A172 (cell line): ENCODE data around the gene PSMD8. TPM values are rescaled to one million over a fixed set of nuclear protein-coding genes. Genes with fewer than 3 reads are reported as not detected.
A peak's percentile ranks its signal among the peaks of the same experiment; 100 is the strongest.
"Not testable (repeated sequence)": the region's sequence is repeated elsewhere in the genome, so short reads cannot be mapped to it uniquely, and the experiment has no call there.

Experiments used
- DNase-seq: peaks from one replicate; pipeline ENCODE4 v3.0.0-alpha.2; 2015; ENCODE audit warnings: low spot score
- total RNA-seq: library from RNA; depleted of rRNA; stranded (reverse); fragments of >200 nt; shearing (Covaris generic); gene quantifications from 2 replicates; pipeline ENCODE4 v1.2.3, GENCODE V29; 2014

The PSMD8 gene
- total RNA-seq, 1 experiment from 2014 or later: 579 TPM

DNA sequence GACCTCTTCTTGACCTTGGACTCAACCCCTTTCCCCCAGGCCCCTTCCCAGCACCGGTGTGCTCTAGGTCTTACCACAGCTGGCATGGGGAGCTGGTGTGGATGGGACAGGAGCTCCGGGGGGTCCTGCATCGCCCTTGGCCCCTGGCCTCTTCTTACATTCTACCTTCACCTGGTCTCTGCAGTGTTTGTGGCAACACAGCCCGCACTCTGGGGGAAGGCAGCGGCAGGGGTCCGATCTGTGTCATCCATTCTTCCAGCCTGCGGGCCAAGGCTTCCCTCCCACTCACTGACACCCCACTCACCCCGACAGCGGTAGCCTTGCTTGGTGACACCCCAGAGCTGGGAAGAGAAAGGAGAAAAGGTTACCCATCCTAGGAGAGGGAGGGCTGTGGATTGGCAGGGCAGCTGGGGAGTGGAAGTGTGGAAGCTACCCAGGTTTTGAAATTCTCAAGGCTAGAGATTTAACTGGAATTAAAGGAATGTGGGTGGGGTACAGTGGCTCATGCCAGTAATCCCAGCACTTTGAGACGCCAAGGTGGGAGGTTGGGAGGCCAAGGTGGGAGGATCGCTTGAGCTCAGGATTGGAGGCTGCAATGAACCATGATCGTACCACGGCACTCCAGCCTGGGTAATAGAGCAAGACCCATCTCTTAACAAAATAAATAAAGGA is 36.8 kb downstream of the PSMD8 start:
- DNase-seq: peak; percentile 21

DNA sequence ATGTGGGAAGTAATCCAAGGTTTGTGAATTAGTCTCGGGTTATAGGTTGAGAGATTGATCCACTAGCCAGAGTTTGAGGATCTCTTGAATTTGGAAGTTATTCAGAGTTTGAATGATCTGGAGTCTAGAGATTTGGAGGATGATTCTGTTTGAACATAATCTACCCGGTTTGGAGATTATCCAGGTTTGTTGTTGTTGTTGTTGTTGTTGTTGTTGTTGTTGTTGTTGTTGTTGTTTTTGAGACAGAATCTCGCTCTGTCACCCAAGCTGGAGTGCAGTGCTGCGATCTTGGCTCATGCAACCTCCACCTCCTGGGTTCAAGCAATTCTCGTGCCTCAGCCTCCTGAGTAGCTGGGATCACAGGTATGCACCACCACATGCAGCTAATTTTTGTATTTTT is 37.5 kb downstream of the PSMD8 start:
- DNase-seq: not testable (repeated sequence)

DNA sequence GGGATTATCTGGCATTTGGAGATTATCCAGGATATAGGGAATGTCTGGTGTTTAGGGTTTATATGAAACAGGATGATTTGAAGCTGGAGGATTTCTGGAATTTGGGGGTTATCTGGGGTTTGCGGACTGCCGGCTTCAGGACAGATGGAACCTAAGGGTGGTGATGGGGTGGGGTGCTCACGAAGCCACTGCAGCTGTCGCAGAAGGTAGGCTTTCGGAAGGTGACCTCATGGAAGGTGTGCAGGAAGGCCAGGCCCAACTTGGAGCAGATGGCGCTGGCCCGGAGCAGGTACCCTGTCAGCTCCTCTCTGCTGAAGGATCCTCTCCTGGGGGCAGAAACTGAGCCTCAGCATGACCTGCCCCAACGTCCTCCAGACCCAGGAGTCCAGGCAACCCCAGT is 38.1 kb downstream of the PSMD8 start:
- no peak for DNase-seq

DNA sequence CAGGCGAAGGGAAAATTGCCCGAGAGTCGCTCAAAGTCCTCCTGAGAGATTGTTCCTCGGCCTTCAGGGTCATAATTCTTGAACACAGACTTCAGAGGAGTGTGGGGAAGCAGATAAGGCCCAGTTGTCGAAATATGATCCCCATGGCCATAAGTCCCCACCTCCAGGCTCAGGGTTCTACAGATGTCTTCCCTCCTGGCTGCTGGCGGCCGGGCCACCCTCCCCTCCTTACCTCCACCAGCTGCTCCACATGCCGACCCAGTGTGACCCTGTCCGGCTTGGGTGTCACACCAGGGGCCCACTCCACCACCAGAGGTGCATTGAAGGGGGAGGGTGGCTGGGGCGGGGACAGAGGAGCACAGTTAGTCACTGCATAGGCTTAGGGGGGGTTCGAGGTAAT is 38.6 kb downstream of the PSMD8 start:
- DNase-seq: no peak

DNA sequence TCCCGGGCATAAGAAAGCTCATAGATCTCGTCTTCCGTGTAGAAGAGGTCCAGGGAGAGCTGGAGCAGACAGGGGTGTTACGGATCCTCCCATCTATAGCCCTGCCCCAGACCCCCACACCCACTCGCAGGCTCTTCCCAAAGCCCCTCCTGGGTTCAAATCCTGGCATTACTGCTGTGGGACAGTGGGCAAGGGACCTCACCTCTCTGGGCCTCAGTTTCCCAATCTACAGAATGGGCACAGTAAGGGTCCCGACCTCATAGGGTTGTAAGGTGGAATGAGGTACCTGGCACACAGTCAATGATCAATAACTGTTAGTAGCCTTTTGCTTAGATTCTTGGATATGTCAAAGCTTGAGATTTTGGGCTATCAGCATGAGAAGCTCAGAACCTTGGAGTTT is 39.0 kb downstream of the PSMD8 start:
- DNase-seq: no peak

DNA sequence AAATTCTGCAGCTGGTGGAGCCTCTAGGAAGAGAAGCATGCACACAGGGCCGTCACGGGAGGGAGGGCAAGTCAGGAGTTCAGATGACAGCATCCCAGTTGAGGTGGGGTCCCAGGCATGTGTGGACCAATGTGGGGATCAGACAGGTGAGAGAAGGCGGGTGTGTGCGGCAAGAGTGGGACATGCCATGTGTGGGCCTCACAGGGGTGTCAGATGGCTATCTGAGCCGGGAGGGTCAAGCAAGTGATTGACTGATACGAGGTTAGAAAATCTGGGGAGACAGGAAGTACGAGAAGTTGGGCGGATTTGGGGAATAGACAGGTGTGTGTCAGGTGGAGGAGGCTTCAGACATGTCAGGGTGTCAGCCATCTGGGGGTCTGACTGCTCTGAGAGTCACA is 42.8 kb downstream of the PSMD8 start:
- DNase-seq: no peak

DNA sequence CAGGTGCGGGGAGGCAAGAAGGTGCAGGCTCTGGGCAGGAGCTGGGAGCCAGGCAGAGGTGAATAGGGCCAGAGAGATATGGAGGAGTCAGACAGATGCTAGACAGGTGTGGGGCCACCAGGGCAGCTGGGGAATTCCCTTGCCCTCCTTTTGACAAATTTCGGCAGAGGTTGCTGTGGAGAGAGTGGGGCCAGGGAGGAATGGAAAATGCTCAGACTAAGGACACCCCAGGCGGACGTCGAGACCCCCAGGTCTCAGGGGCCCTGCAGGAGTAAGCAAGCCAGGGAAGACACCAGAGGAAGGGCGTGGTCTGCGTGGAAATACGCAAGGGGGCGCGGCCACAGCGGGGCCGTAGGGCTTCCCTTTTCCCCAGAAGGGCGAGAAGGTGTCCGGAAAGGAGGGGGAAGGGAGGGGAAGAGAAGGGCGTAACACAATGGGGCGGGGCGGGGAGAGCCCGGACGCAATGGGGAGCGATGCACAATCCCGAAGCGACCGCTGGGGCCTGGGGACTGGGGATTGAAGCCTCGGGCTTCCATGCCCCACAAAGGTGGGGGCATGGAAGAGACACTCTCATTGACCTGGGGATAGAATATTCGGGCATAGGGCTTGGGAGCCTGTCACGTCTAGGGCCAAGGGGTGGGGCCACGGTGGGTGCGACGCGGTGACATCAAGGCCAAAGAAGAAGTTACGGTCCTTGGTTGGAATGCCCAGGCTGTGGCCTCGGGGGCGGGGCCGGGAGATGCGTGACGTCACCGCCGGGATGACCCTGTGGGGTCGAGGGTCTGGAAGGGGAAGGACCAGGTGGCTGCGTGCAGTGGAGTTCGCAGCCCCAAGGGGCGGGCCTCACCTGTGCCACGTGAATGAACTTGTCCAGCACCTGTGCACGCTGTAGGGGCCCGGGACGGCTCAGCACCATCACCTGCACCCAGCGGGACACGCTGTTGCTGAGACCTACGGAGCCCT is 43.5 kb downstream of the PSMD8 start:
- DNase-seq: no peak

DNA sequence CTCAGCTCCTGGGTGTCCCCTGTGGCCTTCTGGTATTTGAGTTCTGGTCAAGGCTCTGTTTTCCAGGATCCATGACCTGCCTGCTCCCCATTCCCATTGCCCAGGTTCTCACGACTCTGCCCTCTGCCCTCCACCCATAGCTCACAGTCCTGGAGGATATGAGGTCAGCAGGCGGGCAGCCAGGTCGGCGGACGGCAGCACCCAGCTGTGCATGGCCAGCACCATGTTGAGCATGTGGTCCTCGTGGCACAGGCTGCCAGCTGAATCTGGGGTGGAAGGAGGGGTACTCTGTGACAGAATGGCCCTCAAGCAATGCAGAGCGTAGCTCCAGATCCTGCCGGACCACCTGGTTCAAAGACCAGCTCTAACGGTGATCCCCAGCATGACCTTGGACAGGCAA is 46.6 kb downstream of the PSMD8 start:
- no peak for DNase-seq

DNA sequence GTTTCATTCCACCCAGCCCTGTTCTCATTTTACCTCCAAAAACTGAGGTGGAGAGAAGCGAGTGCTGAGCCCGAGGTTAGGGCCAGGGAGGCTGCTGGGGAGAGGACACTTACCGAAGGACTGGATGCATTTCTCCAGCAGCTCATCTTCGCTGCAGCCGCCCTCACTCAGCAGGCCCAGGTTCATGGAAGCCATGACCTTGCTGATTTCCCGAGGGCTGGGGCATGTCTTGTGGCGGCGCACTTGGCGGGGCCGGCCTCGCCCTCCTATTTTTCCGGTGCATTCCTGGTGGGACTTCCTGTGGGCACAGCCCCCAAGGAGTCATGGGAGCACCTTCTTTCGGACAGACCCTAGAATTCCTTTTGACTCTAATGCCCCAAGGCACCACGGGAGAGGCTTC is 47.5 kb downstream of the PSMD8 start:
- no peak for DNase-seq

DNA sequence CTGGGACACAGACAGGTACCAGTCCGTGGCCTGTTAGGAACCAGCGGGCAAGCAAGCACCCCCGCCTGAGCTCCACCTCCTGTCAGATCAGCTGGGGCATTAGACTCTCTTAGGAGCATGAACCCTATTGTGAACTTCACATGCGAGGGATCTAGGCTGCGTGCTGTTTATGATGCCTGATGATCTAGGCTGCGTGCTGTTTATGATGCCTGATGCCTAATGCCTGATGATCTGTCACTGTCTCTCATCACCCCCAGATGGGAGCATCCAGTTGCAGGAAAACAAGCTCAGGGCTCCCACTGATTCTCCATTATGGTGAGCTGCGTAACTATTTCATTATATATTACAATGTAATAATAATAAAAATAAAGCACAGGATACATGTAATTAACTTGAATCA is 48.1 kb downstream of the PSMD8 start:
- DNase-seq: no peak

DNA sequence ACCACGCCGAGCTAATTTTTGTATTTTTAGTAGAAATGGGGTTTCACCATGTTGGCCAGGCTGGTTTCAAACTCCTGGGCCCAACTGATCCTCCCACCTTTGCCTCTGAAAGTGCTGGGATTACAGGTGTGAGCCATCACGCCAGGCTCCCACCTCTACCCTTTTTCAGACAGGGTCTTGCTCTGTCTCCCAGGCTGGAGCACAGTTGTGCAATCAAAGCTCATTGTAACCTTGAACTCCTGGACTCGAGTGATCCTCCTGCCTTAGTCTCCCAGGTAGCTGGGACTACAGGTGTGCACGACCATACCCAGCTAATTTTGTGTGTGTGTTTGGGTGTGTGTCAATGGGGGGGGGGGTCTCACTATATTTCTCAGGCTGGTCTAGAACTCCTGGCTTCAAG is 49.9 kb downstream of the PSMD8 start:
- no peak for DNase-seq

DNA sequence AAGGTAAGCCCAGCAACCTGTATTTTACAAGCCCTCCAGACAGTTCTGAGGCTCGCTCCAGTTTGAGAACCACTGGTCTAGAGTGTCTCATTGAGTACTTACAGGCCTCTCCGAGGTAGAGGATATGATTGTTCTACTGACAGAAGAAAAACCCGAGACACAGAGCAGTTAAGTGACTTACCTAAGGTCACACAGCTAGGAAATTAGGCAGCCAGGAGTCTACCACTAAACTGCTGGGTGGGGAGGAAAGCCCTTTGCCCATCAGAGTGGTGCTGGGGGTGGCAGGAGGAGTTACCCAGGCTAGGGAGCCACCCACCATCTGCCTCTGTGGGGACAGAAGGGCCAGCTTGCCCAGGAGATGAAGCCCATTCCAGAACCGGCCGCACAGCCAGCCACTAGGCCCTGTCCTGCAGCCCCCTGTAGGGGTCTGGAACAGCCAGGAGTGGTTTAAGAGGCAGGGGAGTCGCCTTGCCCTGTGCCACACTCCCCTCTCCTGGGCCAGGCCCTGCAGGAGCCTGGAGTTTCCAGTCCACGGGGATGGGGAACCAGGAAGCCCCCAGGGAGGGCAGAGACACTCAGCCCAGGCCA is 50.9 kb downstream of the PSMD8 start:
- DNase-seq: no peak

DNA sequence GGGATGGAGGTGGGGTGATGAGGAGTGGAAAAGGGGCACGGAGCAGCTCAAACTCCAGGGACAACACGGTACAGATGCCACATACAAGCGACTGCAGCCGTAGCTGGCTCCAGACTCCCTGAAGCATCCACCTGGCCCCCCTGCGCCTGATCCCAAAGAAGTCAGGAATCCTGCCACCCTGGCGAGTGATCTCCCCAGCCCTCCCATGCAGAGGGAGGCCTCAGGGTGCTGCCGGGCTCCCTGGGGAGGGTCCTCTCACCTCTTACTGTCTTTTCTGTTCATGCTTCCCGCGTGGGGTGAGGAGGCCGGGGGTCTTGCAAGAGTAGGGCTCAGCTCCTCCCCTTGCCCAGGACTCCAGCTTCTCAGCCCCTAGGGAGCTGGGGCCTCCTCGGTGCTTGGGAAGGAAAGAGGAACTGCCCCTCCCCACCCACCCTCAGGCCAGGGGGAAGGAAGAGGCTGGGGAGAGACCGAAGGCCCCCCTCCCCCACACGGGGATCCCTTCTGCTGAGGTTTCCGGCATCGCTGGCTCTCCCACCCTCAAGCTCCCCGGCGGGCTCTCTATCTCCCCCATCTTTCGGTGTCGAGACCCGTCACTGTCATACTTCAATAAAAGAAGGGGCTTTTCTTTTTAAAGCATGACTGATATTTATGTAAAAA is 51.6 kb downstream of the PSMD8 start, which contains the start of gene RASGRP4:
TSS of gene RASGRP4 (minus strand) at position 410 of the 657 bp plus-strand sequence. CDS start at position 282, 128 bp downstream.
- no peak for DNase-seq

DNA sequence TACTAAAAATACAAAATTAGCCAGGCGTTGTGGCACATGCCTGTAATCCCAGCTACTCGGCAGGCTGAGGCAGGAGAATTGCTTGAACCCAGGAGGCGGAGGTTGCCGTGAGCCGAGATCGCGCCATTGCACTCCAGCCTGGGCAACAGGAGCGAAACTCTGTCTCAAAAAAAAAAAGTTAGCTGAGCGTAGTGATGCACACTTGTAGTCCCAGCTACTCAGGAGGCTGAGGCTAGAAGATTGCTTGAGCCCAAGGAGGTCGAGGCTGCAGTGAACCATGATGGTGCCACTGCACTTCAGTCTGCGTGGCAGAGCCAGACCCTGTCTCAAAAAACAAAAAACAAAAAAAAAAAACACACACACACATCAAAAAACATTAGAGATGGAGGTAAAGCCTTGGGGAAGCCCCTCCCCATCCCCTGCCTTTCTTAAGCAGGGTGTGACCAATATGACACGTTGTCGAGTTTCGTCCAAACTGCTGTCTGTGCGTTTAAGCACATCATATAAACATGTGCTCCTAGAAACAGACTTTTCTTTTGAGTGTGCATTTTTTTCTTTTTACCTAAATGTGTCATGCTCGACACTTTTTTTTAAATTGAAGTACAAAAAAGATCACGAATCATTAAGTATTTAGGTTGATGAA is 52.8 kb downstream of the PSMD8 start:
- DNase-seq: not testable (repeated sequence)

DNA sequence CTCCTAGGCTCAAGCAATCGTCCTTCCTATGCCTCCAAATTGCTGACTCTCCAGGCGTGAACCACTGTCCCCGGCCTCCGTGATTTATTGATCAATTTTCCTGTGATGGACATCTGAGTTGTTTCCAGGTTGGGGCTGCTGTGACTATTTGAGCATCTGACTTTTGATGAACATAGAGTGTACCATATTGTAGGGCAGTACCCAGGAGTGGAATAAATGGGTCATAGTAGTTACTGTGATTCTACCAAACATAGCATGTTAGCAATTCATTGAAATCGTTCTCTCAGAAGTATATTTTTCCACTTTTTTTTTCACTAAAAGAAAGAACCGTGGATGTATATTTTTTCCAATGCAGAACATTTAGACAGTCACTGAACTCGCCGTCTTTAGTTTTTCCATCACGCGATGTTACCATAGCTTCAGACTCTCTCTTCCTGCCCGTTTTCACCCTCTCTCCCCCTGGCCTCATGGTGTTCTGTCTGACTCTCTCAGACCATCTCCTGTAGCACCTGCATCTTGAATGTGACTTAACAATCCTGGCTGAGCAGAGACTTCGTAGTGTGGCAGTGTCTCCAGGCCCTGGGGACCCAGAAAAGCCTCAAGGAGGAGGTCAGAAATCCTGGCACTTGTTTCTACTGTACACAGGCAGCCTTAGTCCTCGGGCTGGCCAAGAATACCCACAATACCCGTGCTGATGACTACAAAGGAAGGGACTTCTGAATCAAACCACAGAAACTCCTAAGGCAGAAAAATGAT is 54.9 kb downstream of the PSMD8 start:
- no peak for DNase-seq

DNA sequence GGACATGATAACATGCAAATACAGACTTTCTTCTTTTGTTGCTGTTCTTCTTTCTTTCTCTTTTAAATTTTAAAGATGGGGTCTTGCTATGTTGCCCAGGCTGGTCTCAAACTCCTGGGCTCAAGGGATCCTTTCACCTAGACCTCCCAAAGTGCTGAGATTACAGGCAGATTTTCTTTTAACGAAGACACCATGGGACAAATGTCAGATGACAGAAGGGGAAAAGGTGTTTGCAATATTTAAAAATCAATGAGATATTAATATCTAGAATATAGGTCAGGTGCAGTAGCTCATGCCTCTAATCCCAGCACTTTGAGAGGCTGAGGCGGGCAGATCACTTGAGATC is 55.4 kb downstream of the PSMD8 start:
- DNase-seq: no peak

DNA sequence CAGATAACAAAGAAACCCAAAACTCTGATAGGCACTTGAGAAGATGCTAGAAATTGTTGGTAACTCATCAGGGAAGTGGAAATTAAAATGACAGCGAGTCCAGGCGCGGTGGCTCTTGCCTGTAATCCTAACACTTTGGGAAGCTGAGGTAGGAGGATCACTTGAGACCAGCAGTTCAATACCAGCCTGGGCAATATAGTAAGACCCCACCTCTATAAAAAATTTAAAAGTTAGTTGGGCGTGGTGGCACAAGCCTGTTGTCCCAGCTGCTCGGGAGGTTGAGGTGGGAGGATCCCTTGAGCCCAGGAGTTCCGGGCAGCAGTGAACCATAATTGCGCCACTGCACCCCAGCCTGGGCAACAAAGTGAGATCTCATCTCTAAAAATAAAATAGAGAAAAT is 56.6 kb downstream of the PSMD8 start:
- no peak for DNase-seq

DNA sequence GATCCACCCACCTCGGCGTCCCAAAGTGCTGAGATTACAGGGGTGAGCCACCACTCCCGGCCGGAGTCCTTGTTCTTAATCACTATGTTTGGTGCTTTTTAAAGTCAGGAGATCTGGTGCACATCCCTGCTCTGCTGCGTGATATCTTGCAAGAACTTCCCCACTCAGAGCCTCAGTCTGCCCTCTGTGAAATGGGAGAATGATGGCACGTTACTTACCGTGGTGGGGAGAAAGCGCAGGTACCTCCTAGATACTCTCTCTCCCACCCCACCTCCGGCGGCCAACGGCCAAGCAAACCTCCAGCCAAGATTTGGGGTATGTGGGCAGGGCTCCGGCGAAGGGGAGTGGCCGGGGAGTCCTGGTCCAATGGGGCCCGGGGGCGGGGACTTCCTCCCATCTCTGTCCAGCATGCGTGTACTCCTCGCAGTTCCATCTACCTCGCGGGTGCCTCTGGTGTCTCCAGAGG is 58.9 kb downstream of the PSMD8 start, which contains the start of gene RYR1:
TSS of gene RYR1 (plus strand) at position 424 of the 466 bp plus-strand sequence. CDS start 139 bp downstream, outside the sequence.
- DNase-seq: no peak
